GM12872 (cell line): ENCODE data around the gene SPATA13.

Experiments used
- TF ChIP-seq, protein P1 (sequence below): IDR thresholded peaks from 3 replicates; pipeline ENCODE4 v1.5.1; 2011; ENCODE audit warnings: low read depth, mild to moderate bottlenecking, low read length, moderate library complexity; ENCODE audit not compliant: insufficient read depth

SPATA13 gene

DNA sequence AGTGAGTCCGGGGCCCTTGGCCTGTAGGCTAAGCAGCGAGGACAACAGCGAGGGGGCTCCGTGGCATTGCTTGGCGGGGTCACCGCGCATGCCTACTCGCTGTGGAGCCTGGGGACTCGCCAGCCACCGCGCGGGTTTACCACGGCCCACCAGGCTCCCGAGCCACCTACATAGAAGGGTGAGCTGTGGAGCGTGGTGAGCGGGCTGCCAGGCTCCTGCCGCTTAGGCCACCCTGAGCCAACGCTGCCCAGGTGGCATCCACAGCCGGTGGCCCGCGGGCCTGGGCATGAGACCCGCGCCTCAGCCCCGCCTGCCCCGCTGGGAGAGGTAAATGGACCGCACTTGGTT, 180.1 kb downstream of the SPATA13 start:
- TF ChIP-seq, protein P1, sequence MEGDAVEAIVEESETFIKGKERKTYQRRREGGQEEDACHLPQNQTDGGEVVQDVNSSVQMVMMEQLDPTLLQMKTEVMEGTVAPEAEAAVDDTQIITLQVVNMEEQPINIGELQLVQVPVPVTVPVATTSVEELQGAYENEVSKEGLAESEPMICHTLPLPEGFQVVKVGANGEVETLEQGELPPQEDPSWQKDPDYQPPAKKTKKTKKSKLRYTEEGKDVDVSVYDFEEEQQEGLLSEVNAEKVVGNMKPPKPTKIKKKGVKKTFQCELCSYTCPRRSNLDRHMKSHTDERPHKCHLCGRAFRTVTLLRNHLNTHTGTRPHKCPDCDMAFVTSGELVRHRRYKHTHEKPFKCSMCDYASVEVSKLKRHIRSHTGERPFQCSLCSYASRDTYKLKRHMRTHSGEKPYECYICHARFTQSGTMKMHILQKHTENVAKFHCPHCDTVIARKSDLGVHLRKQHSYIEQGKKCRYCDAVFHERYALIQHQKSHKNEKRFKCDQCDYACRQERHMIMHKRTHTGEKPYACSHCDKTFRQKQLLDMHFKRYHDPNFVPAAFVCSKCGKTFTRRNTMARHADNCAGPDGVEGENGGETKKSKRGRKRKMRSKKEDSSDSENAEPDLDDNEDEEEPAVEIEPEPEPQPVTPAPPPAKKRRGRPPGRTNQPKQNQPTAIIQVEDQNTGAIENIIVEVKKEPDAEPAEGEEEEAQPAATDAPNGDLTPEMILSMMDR: no peak

DNA sequence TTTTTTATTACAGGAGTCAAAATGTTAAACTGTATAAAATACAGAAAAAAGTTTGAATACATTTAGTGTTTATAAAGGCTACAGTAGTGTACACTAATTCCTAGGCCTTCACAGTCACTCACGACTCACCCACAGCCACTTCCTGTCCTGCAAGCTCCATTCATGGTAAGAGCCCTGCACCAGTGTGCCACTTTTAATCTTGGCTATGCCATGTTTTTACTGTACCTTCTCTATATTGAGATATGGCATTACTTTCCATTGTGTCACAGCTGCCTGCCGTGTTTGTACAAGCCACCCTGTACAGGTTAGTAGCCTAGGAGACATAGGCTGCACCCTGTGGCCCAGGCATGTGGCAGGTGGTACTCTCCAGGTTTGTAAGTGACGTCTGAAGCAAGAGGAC, 180.9 kb downstream of the SPATA13 start:
- TF ChIP-seq, protein P1: no peak

GRCh38 chr13:24348385-24348784, 187.9 kb downstream of the SPATA13 start:
- TF ChIP-seq, protein P1: no peak

DNA sequence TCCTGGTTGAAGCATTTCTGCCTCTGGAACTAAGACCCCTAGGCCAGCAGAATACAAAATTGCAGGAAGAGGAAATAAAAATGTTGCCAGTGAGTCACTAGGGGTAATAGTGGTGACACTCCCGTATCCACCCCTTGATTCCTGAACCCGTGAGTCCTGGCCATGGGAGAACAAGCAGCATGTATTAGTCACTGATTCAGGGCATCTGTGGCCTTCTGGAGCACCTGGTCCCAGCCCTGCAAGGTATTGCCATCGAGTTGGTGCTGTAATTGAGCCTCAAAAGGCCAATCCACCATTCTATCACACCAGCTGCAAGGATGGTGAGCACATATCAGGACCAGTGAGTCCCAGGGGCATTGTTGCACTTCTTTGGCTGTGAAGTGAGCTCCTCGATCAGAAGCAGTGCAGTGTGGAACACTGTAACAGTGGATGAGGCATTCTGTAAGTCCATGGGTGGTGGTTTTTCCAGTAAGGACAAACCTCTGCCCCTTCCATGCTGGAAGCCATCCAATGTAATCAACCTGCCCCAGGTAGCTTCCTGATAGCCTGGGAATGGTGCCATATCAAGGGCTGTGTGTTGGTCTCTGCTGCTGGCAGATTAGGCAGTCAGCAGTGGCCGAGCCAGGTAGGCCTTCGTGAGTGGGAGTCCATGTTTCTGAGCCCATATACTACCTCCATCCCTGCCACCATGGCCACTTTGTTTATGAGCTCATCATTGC, 188.4 kb downstream of the SPATA13 start:
- TF ChIP-seq, protein P1: no peak

- TF ChIP-seq, protein P1: no peak
Observed at GRCh38 chr13:24351423-24351822, 190.9 kb downstream of the SPATA13 start.

DNA sequence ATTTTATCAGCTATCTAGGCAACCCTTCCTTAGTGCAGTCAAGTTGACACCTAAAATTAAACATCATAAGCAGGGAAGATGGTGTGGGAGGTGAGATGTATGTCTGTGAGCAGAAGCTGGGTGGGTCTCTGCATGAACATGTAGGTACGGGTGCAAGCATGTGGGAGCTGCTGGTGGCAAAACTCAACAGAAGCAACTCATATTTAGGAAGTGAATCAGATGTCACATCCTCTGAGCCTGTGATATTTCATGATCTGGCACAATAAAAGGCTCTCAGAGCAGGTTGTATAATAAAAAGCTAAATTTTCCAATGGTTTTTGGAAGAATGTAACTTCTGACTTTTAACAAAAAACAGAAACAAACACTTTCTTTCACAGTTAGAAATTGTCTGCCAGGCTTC, 193.2 kb downstream of the SPATA13 start:
- TF ChIP-seq, protein P1: no peak

- TF ChIP-seq, protein P1: no peak
Observed at GRCh38 chr13:24355103-24355502, 194.6 kb downstream of the SPATA13 start.
